Kidney capillary endothelial cell (primary cell): ENCODE results near the gene PPP1R1B.

ENCODE experiments used
- DNase-seq: peaks from one replicate; pipeline ENCODE4 v3.0.0-alpha.2; 2018; ENCODE audit warnings: low spot score

Gene PPP1R1B

GRCh38 chr17:39615434-39615833, 11.3 kb upstream of the PPP1R1B start:
- DNase-seq = no peak

- DNase-seq = no peak
These were observed 9.7 kb upstream of the PPP1R1B start for GRCh38 chr17:39617100-39617445.

- peak; percentile 30 for DNase-seq
These were observed 9.1 kb upstream of the PPP1R1B start for GRCh38 chr17:39617446-39618245.

- no peak for DNase-seq
These were observed 8.4 kb upstream of the PPP1R1B start for GRCh38 chr17:39618246-39618913.

GRCh38 chr17:39618956-39619785, 7.6 kb upstream of the PPP1R1B start:
- DNase-seq = no peak

GRCh38 chr17:39619786-39620101, 7.0 kb upstream of the PPP1R1B start:
- DNase-seq = no peak

- DNase-seq = peak; percentile 67
These were observed 5.0 kb upstream of the PPP1R1B start for GRCh38 chr17:39621523-39622379.

GRCh38 chr17:39622380-39623006, 4.3 kb upstream of the PPP1R1B start:
- no peak for DNase-seq

GRCh38 chr17:39623356-39623950, 3.3 kb upstream of the PPP1R1B start:
- peak; percentile 68 for DNase-seq

GRCh38 chr17:39624313-39624712, 2.4 kb upstream of the PPP1R1B start:
- DNase-seq = no peak

GRCh38 chr17:39625198-39625785, 1.5 kb upstream of the PPP1R1B start:
- no peak for DNase-seq

- DNase-seq = no peak
These were observed 427 bp downstream of the PPP1R1B start for GRCh38 chr17:39627047-39627711.

- DNase-seq = no peak
These were observed 1.2 kb downstream of the PPP1R1B start for GRCh38 chr17:39627712-39628516.

GRCh38 chr17:39628655-39629493, 2.1 kb downstream of the PPP1R1B start:
- DNase-seq = no peak

- DNase-seq = no peak
These were observed 2.7 kb downstream of the PPP1R1B start for GRCh38 chr17:39629494-39629880.

GRCh38 chr17:39629898-39630297, 3.1 kb downstream of the PPP1R1B start:
- DNase-seq = no peak

GRCh38 chr17:39631403-39631802, 4.7 kb downstream of the PPP1R1B start:
- DNase-seq = no peak

- no peak for DNase-seq
These were observed 5.6 kb downstream of the PPP1R1B start for GRCh38 chr17:39632153-39632941.
